ENCODE results near the gene ALPG.
"Not testable (repeated sequence)": the region's sequence is repeated elsewhere in the genome, so short reads cannot be mapped to it uniquely, and the experiment has no call there.

ALPG gene

GRCh38 chr2:232398293-232399034, 8.2 kb upstream of the ALPG start:
- DNase-seq = no peak

GRCh38 chr2:232400256-232401015, 6.2 kb upstream of the ALPG start:
- peak; percentile 10 for DNase-seq

GRCh38 chr2:232402518-232402917, 4.1 kb upstream of the ALPG start:
- no peak for DNase-seq

GRCh38 chr2:232405943-232406510, 617 bp upstream of the ALPG start:
- DNase-seq = no peak

DNA sequence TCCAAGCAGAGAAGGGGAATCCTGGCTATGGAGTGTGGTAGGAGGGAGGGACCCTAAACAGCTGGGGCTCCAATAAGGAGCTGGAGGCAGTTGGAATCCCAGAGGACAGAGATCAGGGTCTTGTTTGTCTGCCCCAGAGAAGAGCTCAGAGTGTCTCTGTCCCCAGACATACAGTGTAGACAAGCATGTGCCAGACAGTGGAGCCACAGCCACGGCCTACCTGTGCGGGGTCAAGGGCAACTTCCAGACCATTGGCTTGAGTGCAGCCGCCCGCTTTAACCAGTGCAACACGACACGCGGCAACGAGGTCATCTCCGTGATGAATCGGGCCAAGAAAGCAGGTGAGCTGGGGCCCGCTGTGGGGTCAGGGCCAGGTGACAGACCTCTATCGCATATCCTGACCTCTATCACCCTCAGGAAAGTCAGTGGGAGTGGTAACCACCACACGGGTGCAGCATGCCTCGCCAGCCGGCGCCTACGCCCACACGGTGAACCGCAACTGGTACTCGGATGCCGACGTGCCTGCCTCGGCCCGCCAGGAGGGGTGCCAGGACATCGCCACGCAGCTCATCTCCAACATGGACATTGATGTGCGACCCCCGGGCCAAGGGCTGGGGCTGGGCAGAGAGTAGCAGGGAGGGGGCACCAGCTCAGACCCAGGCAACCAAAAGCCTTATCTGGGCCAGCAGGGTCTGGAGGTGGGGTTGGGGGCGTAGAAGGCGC, 945 bp downstream of the ALPG start:
- not testable (repeated sequence) for DNase-seq

GRCh38 chr2:232408269-232408668, 1.6 kb downstream of the ALPG start:
- DNase-seq = not testable (repeated sequence)

DNA sequence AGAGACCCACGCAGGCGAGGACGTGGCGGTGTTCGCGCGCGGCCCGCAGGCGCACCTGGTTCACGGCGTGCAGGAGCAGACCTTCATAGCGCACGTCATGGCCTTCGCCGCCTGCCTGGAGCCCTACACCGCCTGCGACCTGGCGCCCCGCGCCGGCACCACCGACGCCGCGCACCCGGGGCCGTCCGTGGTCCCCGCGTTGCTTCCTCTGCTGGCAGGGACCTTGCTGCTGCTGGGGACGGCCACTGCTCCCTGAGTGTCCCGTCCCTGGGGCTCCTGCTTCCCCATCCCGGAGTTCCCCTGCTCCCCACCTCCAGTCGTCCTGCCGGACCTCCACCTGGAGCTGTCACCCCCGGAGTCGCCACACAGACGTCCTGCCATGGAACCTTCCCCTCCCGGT, 3.0 kb downstream of the ALPG start:
- not testable (repeated sequence) for DNase-seq

GRCh38 chr2:232410238-232410900, 3.7 kb downstream of the ALPG start:
- no peak for DNase-seq

- DNase-seq = no peak
These were observed 5.4 kb downstream of the ALPG start for GRCh38 chr2:232411901-232412629.

DNA sequence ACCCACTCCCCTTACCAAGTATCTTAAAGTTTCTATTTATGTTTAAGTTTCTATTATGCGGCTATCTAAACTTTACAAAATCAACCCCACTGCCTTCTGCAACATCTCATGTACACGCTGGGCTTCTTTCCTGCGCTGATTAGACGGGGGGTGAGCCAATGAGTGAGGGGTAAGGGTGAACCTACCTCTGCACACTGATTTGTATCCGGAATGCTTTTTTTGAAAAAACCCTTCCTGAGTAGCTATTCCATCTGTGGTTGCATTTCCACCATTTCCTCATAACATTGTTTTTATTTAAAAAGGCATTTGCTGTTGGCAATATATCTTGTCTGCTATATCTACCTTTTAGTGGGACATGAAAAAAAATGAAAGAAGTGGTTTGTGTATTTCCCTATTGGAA, 6.3 kb downstream of the ALPG start:
- DNase-seq = no peak

- no peak for DNase-seq
These were observed 8.6 kb downstream of the ALPG start for GRCh38 chr2:232415138-232415690.

- DNase-seq = no peak
These were observed 9.3 kb downstream of the ALPG start for GRCh38 chr2:232415736-232416520.

GRCh38 chr2:232416521-232417470, 10.2 kb downstream of the ALPG start:
- no peak for DNase-seq

DNA sequence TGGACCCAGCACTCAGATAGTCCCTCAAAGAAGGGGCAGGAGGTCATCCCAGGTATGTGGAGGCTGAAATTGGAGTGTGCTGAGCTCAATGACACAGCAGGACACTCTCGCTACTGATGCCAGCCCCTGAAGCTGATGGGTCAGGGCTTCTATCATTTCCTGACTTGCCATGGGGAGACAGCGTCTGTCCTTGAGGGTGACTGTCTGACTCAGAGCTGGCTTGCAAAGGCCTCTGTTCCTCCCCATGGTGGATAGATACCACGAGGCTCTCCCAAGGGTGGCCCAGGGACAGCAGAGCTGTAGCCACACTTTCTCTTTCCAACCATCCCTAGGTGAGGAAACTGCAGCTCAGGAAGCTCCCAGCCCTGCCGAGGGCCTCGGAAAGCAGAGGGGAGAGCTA, 10.8 kb downstream of the ALPG start:
- DNase-seq = no peak

GRCh38 chr2:232418056-232418455, 11.4 kb downstream of the ALPG start:
- no peak for DNase-seq

DNA sequence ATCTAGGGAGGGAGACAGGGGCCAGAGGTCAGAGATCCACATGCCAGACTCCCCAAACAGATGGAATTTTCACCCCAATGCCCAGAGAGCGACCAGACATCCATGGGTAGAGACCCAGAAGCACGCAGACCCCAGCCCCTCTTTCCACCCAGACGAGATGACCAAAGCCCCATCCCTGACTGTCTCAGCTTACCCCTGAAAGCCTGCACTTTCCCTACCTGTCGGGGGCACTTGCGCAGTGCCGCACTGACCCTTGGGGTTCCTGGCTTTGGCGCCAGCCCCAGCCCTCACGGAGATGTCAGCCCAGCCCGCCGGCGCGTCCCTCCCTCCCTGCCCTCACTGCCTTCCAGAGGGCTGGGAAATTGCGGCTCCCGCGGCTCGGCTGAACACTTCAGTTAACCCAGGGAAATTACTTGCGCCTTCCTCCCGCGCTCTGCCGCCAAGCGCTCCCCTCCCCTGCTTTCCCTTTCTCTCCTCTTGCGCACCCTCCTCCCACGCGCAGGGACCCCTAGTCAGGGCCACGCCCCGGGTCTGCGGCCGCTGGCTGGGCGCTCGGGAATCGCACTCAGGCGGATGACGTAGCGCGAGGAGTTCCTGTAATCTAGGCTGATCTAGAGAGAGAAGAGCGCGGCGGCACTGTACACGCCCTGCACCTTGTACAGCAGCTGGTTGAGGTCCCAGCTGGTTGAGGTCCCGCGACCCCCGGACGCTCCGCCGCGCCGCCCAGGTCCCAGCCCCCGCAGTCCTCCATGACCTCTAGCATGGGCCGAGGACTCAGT, 12.0 kb downstream of the ALPG start:
- peak; percentile 81 for DNase-seq

- peak; percentile 60 for DNase-seq
These were observed 12.8 kb downstream of the ALPG start for GRCh38 chr2:232419245-232420072.

DNA sequence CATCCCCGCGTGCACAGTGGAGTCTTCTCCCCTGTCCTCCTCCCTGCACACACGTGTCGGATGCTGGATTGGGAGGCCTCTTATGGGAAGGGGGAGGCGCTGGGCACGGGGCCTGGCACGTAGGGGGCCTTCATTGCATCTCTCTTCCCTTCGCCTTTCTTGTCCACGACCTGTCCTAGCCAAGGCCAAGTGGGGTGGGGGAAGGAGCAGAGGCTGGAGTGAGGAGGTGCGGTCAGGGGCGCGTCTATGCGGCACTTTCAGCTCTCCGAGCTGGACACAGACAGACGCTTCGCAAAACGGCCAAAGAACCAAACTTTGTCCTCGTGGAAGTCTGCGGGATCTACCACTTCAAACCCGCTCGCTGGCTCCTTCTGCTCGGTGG, 13.4 kb downstream of the ALPG start:
- no peak for DNase-seq

Data from DMS79 treated with DMSO at 0.1 percent for 48 hours (cell line).